ENCODE measurements around the gene ENPP3.
"Not testable (repeated sequence)": the region's sequence is repeated elsewhere in the genome, so short reads cannot be mapped to it uniquely, and the experiment has no call there.

Gene ENPP3

GRCh38 chr6:131683479-131683878 lies 46.4 kb downstream of the ENPP3 start:
- DNase-seq (ENCODE audit: low spot score in 2 of 2) (peak in 1 of 2 donors; percentile 34), ATAC-seq (ENCODE audit: low read depth) (peak; percentile 86)
- Mint-ChIP-seq H3K9me3 (no peaks in the 10 kb centered on the region), H3K27me3 (no peaks in the 10 kb centered on the region), H3K27ac (no peak overlapping the region), H3K4me3 (peak overlapping the region; percentile 60), H3K36me3 (no peaks in the 10 kb centered on the region), H3K4me1 (peaks cover 16% of the 10 kb centered on the region)

GRCh38 chr6:131685266-131685780 lies 48.2 kb downstream of the ENPP3 start:
- Mint-ChIP-seq H3K36me3 (no peaks in the 10 kb centered on the region), H3K27ac (no peak overlapping the region), H3K9me3 (no peaks in the 10 kb centered on the region), H3K27me3 (no peaks in the 10 kb centered on the region), H3K4me3 (no peak overlapping the region), H3K4me1 (peaks cover 24% of the 10 kb centered on the region)
- DNase-seq (ENCODE audit: low spot score in 2 of 2) (no peak), ATAC-seq (ENCODE audit: low read depth) (peak; percentile 65)

GRCh38 chr6:131687022-131687421 lies 49.9 kb downstream of the ENPP3 start:
- ATAC-seq (ENCODE audit: low read depth) (no peak), DNase-seq (ENCODE audit: low spot score in 2 of 2) (no peak)
- H3K4me3 Mint-ChIP-seq: no peak overlapping the region
- H3K4me1 Mint-ChIP-seq: peaks cover 27% of the 10 kb centered on the region
- H3K27me3 Mint-ChIP-seq: no peaks in the 10 kb centered on the region
- H3K36me3 Mint-ChIP-seq: no peaks in the 10 kb centered on the region
- H3K9me3 Mint-ChIP-seq: no peaks in the 10 kb centered on the region
- H3K27ac Mint-ChIP-seq: no peak overlapping the region

GRCh38 chr6:131688286-131688685 lies 51.2 kb downstream of the ENPP3 start:
- DNase-seq (ENCODE audit: low spot score in 2 of 2) (no peak), ATAC-seq (ENCODE audit: low read depth) (peak; percentile 30)
- Mint-ChIP-seq H3K27me3 (no peaks in the 10 kb centered on the region), H3K9me3 (no peaks in the 10 kb centered on the region), H3K27ac (peak overlapping the region; percentile 91), H3K36me3 (no peaks in the 10 kb centered on the region), H3K4me1 (peaks cover 26% of the 10 kb centered on the region), H3K4me3 (peak overlapping the region; percentile 75)

- peak; percentile 30 for ATAC-seq (ENCODE audit: low read depth)
- Mint-ChIP-seq H3K36me3 (no peaks in the 10 kb centered on the region), H3K4me3 (no peak overlapping the region), H3K27ac (no peak overlapping the region), H3K9me3 (no peaks in the 10 kb centered on the region), H3K27me3 (peaks cover 3% of the 10 kb centered on the region), H3K4me1 (peaks cover 19% of the 10 kb centered on the region)
- no peak for DNase-seq (ENCODE audit: low spot score in 2 of 2)
Measured at GRCh38 chr6:131692031-131692430, 54.9 kb downstream of the ENPP3 start.

GRCh38 chr6:131692589-131692988 lies 55.5 kb downstream of the ENPP3 start:
- no peak overlapping the region for H3K27ac Mint-ChIP-seq

GRCh38 chr6:131693384-131693783 lies 56.3 kb downstream of the ENPP3 start:
- ATAC-seq (ENCODE audit: low read depth) (no peak), DNase-seq (ENCODE audit: low spot score in 2 of 2) (no peak)
- H3K36me3 Mint-ChIP-seq: no peaks in the 10 kb centered on the region
- peaks cover 3% of the 10 kb centered on the region for H3K27me3 Mint-ChIP-seq
- no peak overlapping the region for H3K4me3 Mint-ChIP-seq
- H3K9me3 Mint-ChIP-seq: no peaks in the 10 kb centered on the region
- H3K27ac Mint-ChIP-seq: no peak overlapping the region
- peaks cover 15% of the 10 kb centered on the region for H3K4me1 Mint-ChIP-seq

More at GRCh38 chr6:131692589-131692988, 55.5 kb downstream of the ENPP3 start:
- peaks cover 19% of the 10 kb centered on the region for H3K4me1 Mint-ChIP-seq
- no peaks in the 10 kb centered on the region for H3K36me3 Mint-ChIP-seq
- no peak overlapping the region for H3K4me3 Mint-ChIP-seq
- ATAC-seq (ENCODE audit: low read depth): no peak
- no peak for DNase-seq (ENCODE audit: low spot score in 2 of 2)
- no peaks in the 10 kb centered on the region for H3K9me3 Mint-ChIP-seq
- peaks cover 3% of the 10 kb centered on the region for H3K27me3 Mint-ChIP-seq

GRCh38 chr6:131694832-131695426 lies 57.8 kb downstream of the ENPP3 start:
- peaks cover 3% of the 10 kb centered on the region for H3K27me3 Mint-ChIP-seq
- no peaks in the 10 kb centered on the region for H3K9me3 Mint-ChIP-seq
- H3K27ac Mint-ChIP-seq: no peak overlapping the region
- ATAC-seq (ENCODE audit: low read depth) (peak; percentile 88), DNase-seq (ENCODE audit: low spot score in 2 of 2) (no peak)
- H3K4me1 Mint-ChIP-seq: peaks cover 2% of the 10 kb centered on the region
- no peaks in the 10 kb centered on the region for H3K36me3 Mint-ChIP-seq
- no peak overlapping the region for H3K4me3 Mint-ChIP-seq

- Mint-ChIP-seq H3K4me1 (no peaks in the 10 kb centered on the region), H3K27me3 (peaks cover 3% of the 10 kb centered on the region), H3K9me3 (no peaks in the 10 kb centered on the region), H3K27ac (no peak overlapping the region), H3K36me3 (no peaks in the 10 kb centered on the region), H3K4me3 (no peak overlapping the region)
- DNase-seq (ENCODE audit: low spot score in 2 of 2) (no peak), ATAC-seq (ENCODE audit: low read depth) (no peak)
Measured at GRCh38 chr6:131696956-131697355, 59.9 kb downstream of the ENPP3 start.

GRCh38 chr6:131700851-131701250 lies 63.7 kb downstream of the ENPP3 start:
- H3K4me1 Mint-ChIP-seq; H3K9me3 Mint-ChIP-seq; H3K4me3 Mint-ChIP-seq; H3K27ac Mint-ChIP-seq; ATAC-seq (ENCODE audit: low read depth); H3K27me3 Mint-ChIP-seq; DNase-seq (ENCODE audit: low spot score in 2 of 2); H3K36me3 Mint-ChIP-seq: not testable (repeated sequence)

- H3K9me3 Mint-ChIP-seq; ATAC-seq (ENCODE audit: low read depth); DNase-seq (ENCODE audit: low spot score in 2 of 2); H3K36me3 Mint-ChIP-seq; H3K4me1 Mint-ChIP-seq; H3K27me3 Mint-ChIP-seq; H3K27ac Mint-ChIP-seq; H3K4me3 Mint-ChIP-seq: not testable (repeated sequence)
Measured at GRCh38 chr6:131703905-131704304, 66.8 kb downstream of the ENPP3 start.

GRCh38 chr6:131710917-131711316 lies 73.8 kb downstream of the ENPP3 start, which contains the start of gene CTAGE9:
CTAGE9 (minus strand) TSS chr6:131711017; CDS start chr6:131711017, 0 bp downstream.
- DNase-seq (ENCODE audit: low spot score in 2 of 2); H3K4me1 Mint-ChIP-seq; H3K4me3 Mint-ChIP-seq; H3K36me3 Mint-ChIP-seq; ATAC-seq (ENCODE audit: low read depth); H3K9me3 Mint-ChIP-seq; H3K27ac Mint-ChIP-seq; H3K27me3 Mint-ChIP-seq: not testable (repeated sequence)

GRCh38 chr6:131715567-131715966 lies 78.5 kb downstream of the ENPP3 start:
- not testable (repeated sequence) for H3K27me3 Mint-ChIP-seq; H3K4me1 Mint-ChIP-seq; H3K36me3 Mint-ChIP-seq; H3K9me3 Mint-ChIP-seq; H3K27ac Mint-ChIP-seq; H3K4me3 Mint-ChIP-seq; DNase-seq (ENCODE audit: low spot score in 2 of 2)
- peak; percentile 47 for ATAC-seq (ENCODE audit: low read depth)

- H3K9me3 Mint-ChIP-seq: no peaks in the 10 kb centered on the region
- ATAC-seq (ENCODE audit: low read depth): no peak
- no peak for DNase-seq (ENCODE audit: low spot score in 2 of 2)
- no peaks in the 10 kb centered on the region for H3K4me1 Mint-ChIP-seq
- H3K27me3 Mint-ChIP-seq: peaks cover 2% of the 10 kb centered on the region
- no peaks in the 10 kb centered on the region for H3K36me3 Mint-ChIP-seq
- no peak overlapping the region for H3K4me3 Mint-ChIP-seq
- no peak overlapping the region for H3K27ac Mint-ChIP-seq
Measured at GRCh38 chr6:131717836-131718542, 80.9 kb downstream of the ENPP3 start.
